HL-60/S4 treated with phorbol 12-myristate 13-acetate at 8.2 ng/mL for 4 days and 3 days (cell line): Measurements from ENCODE around the gene NEK7.
"Not testable (repeated sequence)": the region's sequence is repeated elsewhere in the genome, so short reads cannot be mapped to it uniquely, and the experiment has no call there.

Experiments
- in situ Hi-C: fragments of 300-500 bp; cut with MboI; formaldehyde crosslinking; loops from 2 replicates; pipeline ENCODE4 v1.15.0; 2022; ENCODE audit warnings: low sequenced_read_pairs

Gene NEK7

GRCh38 chr1:198201956-198202784 is 45.4 kb downstream of the NEK7 start:
- in situ Hi-C loops: no loop called here

- in situ Hi-C loops: no loop called here
These were observed 46.6 kb downstream of the NEK7 start for GRCh38 chr1:198203434-198203833.

GRCh38 chr1:198205016-198205684 is 48.4 kb downstream of the NEK7 start:
- in situ Hi-C loops: no loop called here

- in situ Hi-C loops: no loop called here
These were observed 49.5 kb downstream of the NEK7 start for GRCh38 chr1:198206292-198206691.

GRCh38 chr1:198211696-198212095 is 54.9 kb downstream of the NEK7 start:
- in situ Hi-C loops: no loop called here

- in situ Hi-C loops: no loop called here
These were observed 55.3 kb downstream of the NEK7 start for GRCh38 chr1:198212126-198212525.

- in situ Hi-C loops: no loop called here
These were observed 55.9 kb downstream of the NEK7 start for GRCh38 chr1:198212675-198213074.

GRCh38 chr1:198214924-198215323 is 58.1 kb downstream of the NEK7 start:
- in situ Hi-C loops: no loop called here

- in situ Hi-C loops: no loop called here
These were observed 63.6 kb downstream of the NEK7 start for GRCh38 chr1:198220428-198220827.

- in situ Hi-C loops: not testable (repeated sequence)
These were observed 70.2 kb downstream of the NEK7 start for GRCh38 chr1:198227010-198227409.

- in situ Hi-C loops: not testable (repeated sequence)
These were observed 70.7 kb downstream of the NEK7 start for GRCh38 chr1:198227454-198227853.

GRCh38 chr1:198228925-198229324 is 72.1 kb downstream of the NEK7 start:
- in situ Hi-C loops: no loop called here

GRCh38 chr1:198231779-198232178 is 75.0 kb downstream of the NEK7 start:
- in situ Hi-C loops: no loop called here

- in situ Hi-C loops: no loop called here
These were observed 75.6 kb downstream of the NEK7 start for GRCh38 chr1:198232378-198232777.

- in situ Hi-C loops: no loop called here
These were observed 76.3 kb downstream of the NEK7 start for GRCh38 chr1:198232940-198233675.

GRCh38 chr1:198234520-198235251 is 77.9 kb downstream of the NEK7 start:
- in situ Hi-C loops: no loop called here

GRCh38 chr1:198238121-198238520 is 81.3 kb downstream of the NEK7 start:
- in situ Hi-C loops: no loop called here

GRCh38 chr1:198241553-198241952 is 84.8 kb downstream of the NEK7 start:
- in situ Hi-C loops: no loop called here

- in situ Hi-C loops: no loop called here
These were observed 88.0 kb downstream of the NEK7 start for GRCh38 chr1:198244772-198245171.

GRCh38 chr1:198245379-198245778 is 88.6 kb downstream of the NEK7 start:
- in situ Hi-C loops: no loop called here

- in situ Hi-C loops: no loop called here
These were observed 89.5 kb downstream of the NEK7 start for GRCh38 chr1:198246337-198246736.
